Mesendoderm (in vitro differentiated cells): ENCODE measurements around the gene LAMA3.

Source experiments
- DNase-seq: peaks from one replicate; pipeline ENCODE4 v3.0.0; 2013
- H2AK5ac ChIP-seq: 2 replicates; pipeline ENCODE4 v1.6.1; 2013; ENCODE audit warnings: low read length, inconsistent platforms
- H2BK120ac ChIP-seq: 2 replicates; pipeline ENCODE4 v1.6.1; 2013; ENCODE audit warnings: low read depth, mild to moderate bottlenecking, low read length, moderate library complexity, mixed read lengths
- H2BK15ac ChIP-seq: replicated peaks from 2 replicates; pipeline ENCODE4 v1.6.1; 2013; ENCODE audit warnings: low read depth, mild to moderate bottlenecking, moderate library complexity
- H2BK5ac ChIP-seq: 2 replicates; pipeline ENCODE4 v1.6.1; 2013; ENCODE audit warnings: low read length, inconsistent platforms
- H3K18ac ChIP-seq: 2 replicates; pipeline ENCODE4 v1.6.1; 2013; ENCODE audit warnings: mild to moderate bottlenecking, low read length, mixed read lengths
- H3K23ac ChIP-seq: one replicate; pipeline ENCODE4 v1.6.1; 2013; ENCODE audit warnings: low read length
- H3K27ac ChIP-seq: 2 replicates; pipeline ENCODE4 v1.5.1; 2013; ENCODE audit warnings: low read depth, mild to moderate bottlenecking, inconsistent platforms, low read length, moderate library complexity
- H3K27me3 ChIP-seq: 2 replicates; pipeline ENCODE4 v1.6.1; 2013; ENCODE audit warnings: low read length, control low read depth, mild to moderate bottlenecking, inconsistent platforms; ENCODE audit not compliant: insufficient read depth, poor library complexity
- H3K36me3 ChIP-seq: 2 replicates; pipeline ENCODE4 v1.6.1; 2013; ENCODE audit warnings: low read length, inconsistent platforms; ENCODE audit not compliant: control insufficient read depth, insufficient read depth
- H3K4ac ChIP-seq: one replicate; pipeline ENCODE4 v1.6.1; 2013; ENCODE audit warnings: low read depth, mild to moderate bottlenecking, low read length, moderate library complexity
- H3K4me1 ChIP-seq: 2 replicates; pipeline ENCODE4 v1.6.1; 2013; ENCODE audit warnings: low read depth, low read length, inconsistent platforms; ENCODE audit not compliant: control insufficient read depth
- H3K4me2 ChIP-seq: 2 replicates; pipeline ENCODE4 v1.6.1; 2013; ENCODE audit warnings: low read length
- H3K4me3 ChIP-seq: 2 replicates; pipeline ENCODE4 v1.5.1; 2013; ENCODE audit warnings: mild to moderate bottlenecking, low read length
- H3K56ac ChIP-seq: one replicate; pipeline ENCODE4 v1.6.1; 2013; ENCODE audit warnings: low read length
- H3K79me1 ChIP-seq: 2 replicates; pipeline ENCODE4 v1.6.1; 2013; ENCODE audit warnings: low read length, inconsistent platforms
- H3K79me2 ChIP-seq: 2 replicates; pipeline ENCODE4 v1.6.1; 2013; ENCODE audit warnings: mild to moderate bottlenecking, low read length; ENCODE audit not compliant: control insufficient read depth, insufficient read depth
- H3K9ac ChIP-seq: 2 replicates; pipeline ENCODE4 v1.6.1; 2013; ENCODE audit warnings: low read length, inconsistent platforms
- H4K5ac ChIP-seq: one replicate; pipeline ENCODE4 v1.6.1; 2013; ENCODE audit warnings: low read length
- H4K8ac ChIP-seq: one replicate; pipeline ENCODE4 v1.6.1; 2013; ENCODE audit warnings: low read depth, mild to moderate bottlenecking, control low read depth, low read length, moderate library complexity
- WGBS: extraction: QIAGEN DNeasy Blood & Tissue Kit; methylation state at CpG from one replicate; pipeline ENCODE4 v1.1.7; 2013; ENCODE audit warnings: low lambda C conversion rate, missing lambda C conversion rate; ENCODE audit not compliant: insufficient coverage; ENCODE audit errors: extremely low coverage; 5-methylcytosine and 5-hydroxymethylcytosine counted together

LAMA3 gene

GRCh38 chr18:23876921-23877320 is 187.7 kb downstream of the LAMA3 start:
- Histone ChIP-seq H3K27me3 (no peaks in the 10 kb centered on the region), H2BK5ac (no peak overlapping the region), H3K79me2 (no peaks in the 10 kb centered on the region), H3K27ac (no peak overlapping the region), H3K79me1 (no peaks in the 10 kb centered on the region), H2BK15ac (no peak overlapping the region), H3K4me1 (no peaks in the 10 kb centered on the region), H3K23ac (no peak overlapping the region), H3K4me2 (no peak overlapping the region), H3K4ac (no peak overlapping the region), H4K8ac (no peak overlapping the region), H3K4me3 (no peak overlapping the region), H2AK5ac (no peak overlapping the region), H3K9ac (no peak overlapping the region), H4K5ac (no peak overlapping the region), H3K18ac (no peak overlapping the region), H2BK120ac (no peak overlapping the region), H3K36me3 (no peaks in the 10 kb centered on the region), H3K56ac (no peak overlapping the region)
- no peak for DNase-seq
- no CpG with 5 or more reads among the region's 7 CpGs for WGBS

- Histone ChIP-seq H3K4me3 (no peak overlapping the region), H4K5ac (no peak overlapping the region), H3K36me3 (no peaks in the 10 kb centered on the region), H2BK15ac (no peak overlapping the region), H3K4me1 (no peaks in the 10 kb centered on the region), H3K27ac (no peak overlapping the region), H2BK120ac (no peak overlapping the region), H3K4me2 (no peak overlapping the region), H3K27me3 (no peaks in the 10 kb centered on the region), H3K79me2 (no peaks in the 10 kb centered on the region), H4K8ac (no peak overlapping the region), H3K18ac (no peak overlapping the region), H3K23ac (no peak overlapping the region), H3K79me1 (no peaks in the 10 kb centered on the region), H3K9ac (no peak overlapping the region), H2AK5ac (no peak overlapping the region), H3K56ac (no peak overlapping the region), H3K4ac (no peak overlapping the region), H2BK5ac (no peak overlapping the region)
- WGBS, result no CpG with 5 or more reads among the region's 4 CpGs
- DNase-seq, result no peak
Observed at GRCh38 chr18:23877371-23877770, 188.1 kb downstream of the LAMA3 start.

- Histone ChIP-seq H3K4me1 (no peaks in the 10 kb centered on the region), H3K4me3 (no peak overlapping the region), H3K27ac (no peak overlapping the region), H3K4me2 (no peak overlapping the region), H3K79me1 (no peaks in the 10 kb centered on the region), H4K5ac (no peak overlapping the region), H3K23ac (no peak overlapping the region), H2AK5ac (no peak overlapping the region), H3K4ac (no peak overlapping the region), H2BK120ac (no peak overlapping the region), H2BK5ac (no peak overlapping the region), H3K18ac (no peak overlapping the region), H2BK15ac (no peak overlapping the region), H3K79me2 (no peaks in the 10 kb centered on the region), H3K36me3 (no peaks in the 10 kb centered on the region), H3K27me3 (no peaks in the 10 kb centered on the region), H4K8ac (no peak overlapping the region), H3K9ac (no peak overlapping the region), H3K56ac (no peak overlapping the region)
- WGBS, result no CpG with 5 or more reads among the region's 11 CpGs
- DNase-seq, result no peak
Observed at GRCh38 chr18:23878336-23878900, 189.2 kb downstream of the LAMA3 start.

- Histone ChIP-seq H3K27me3 (no peaks in the 10 kb centered on the region), H3K36me3 (no peaks in the 10 kb centered on the region), H3K23ac (no peak overlapping the region), H4K5ac (no peak overlapping the region), H2AK5ac (no peak overlapping the region), H3K79me1 (no peaks in the 10 kb centered on the region), H2BK120ac (no peak overlapping the region), H2BK15ac (no peak overlapping the region), H3K18ac (no peak overlapping the region), H3K9ac (no peak overlapping the region), H3K4me3 (no peak overlapping the region), H3K4ac (no peak overlapping the region), H3K4me1 (no peaks in the 10 kb centered on the region), H3K27ac (no peak overlapping the region), H3K4me2 (no peak overlapping the region), H2BK5ac (no peak overlapping the region), H3K56ac (no peak overlapping the region), H4K8ac (no peak overlapping the region), H3K79me2 (no peaks in the 10 kb centered on the region)
- no CpG with 5 or more reads among the region's 13 CpGs for WGBS
- no peak for DNase-seq
Observed at GRCh38 chr18:23879126-23879525, 189.9 kb downstream of the LAMA3 start.

GRCh38 chr18:23879544-23879943 is 190.3 kb downstream of the LAMA3 start:
- Histone ChIP-seq H3K79me2 (no peaks in the 10 kb centered on the region), H3K4me3 (no peak overlapping the region), H2BK120ac (no peak overlapping the region), H2AK5ac (no peak overlapping the region), H4K8ac (no peak overlapping the region), H3K4me1 (no peaks in the 10 kb centered on the region), H3K56ac (no peak overlapping the region), H3K27me3 (no peaks in the 10 kb centered on the region), H4K5ac (no peak overlapping the region), H2BK5ac (no peak overlapping the region), H3K23ac (no peak overlapping the region), H3K9ac (no peak overlapping the region), H2BK15ac (no peak overlapping the region), H3K36me3 (no peaks in the 10 kb centered on the region), H3K4me2 (no peak overlapping the region), H3K79me1 (no peaks in the 10 kb centered on the region), H3K27ac (no peak overlapping the region), H3K18ac (no peak overlapping the region), H3K4ac (no peak overlapping the region)
- WGBS, result no CpG with 5 or more reads among the region's 7 CpGs
- no peak for DNase-seq

GRCh38 chr18:23879966-23880565 is 190.8 kb downstream of the LAMA3 start:
- Histone ChIP-seq H4K5ac (no peak overlapping the region), H3K36me3 (no peaks in the 10 kb centered on the region), H3K4ac (no peak overlapping the region), H3K9ac (no peak overlapping the region), H3K27ac (no peak overlapping the region), H2BK5ac (no peak overlapping the region), H3K4me2 (no peak overlapping the region), H3K4me1 (peaks cover 2% of the 10 kb centered on the region), H2BK15ac (no peak overlapping the region), H3K79me2 (no peaks in the 10 kb centered on the region), H3K23ac (no peak overlapping the region), H2BK120ac (no peak overlapping the region), H3K18ac (no peak overlapping the region), H3K27me3 (no peaks in the 10 kb centered on the region), H4K8ac (no peak overlapping the region), H3K79me1 (no peaks in the 10 kb centered on the region), H3K4me3 (no peak overlapping the region), H3K56ac (no peak overlapping the region), H2AK5ac (no peak overlapping the region)
- WGBS, result no CpG with 5 or more reads among the region's 6 CpGs
- DNase-seq, result no peak
